Activated T-cell treated with anti-CD3 and anti-CD28 coated beads, Interleukin-2, amount 50 U/mL, for 72 hours (primary cell): ENCODE results near the gene PAX7. TPM values are rescaled to one million over a fixed set of nuclear protein-coding genes. Genes with fewer than 3 reads are reported as not detected.
"Not testable (repeated sequence)": the region's sequence is repeated elsewhere in the genome, so short reads cannot be mapped to it uniquely, and the experiment has no call there.

Experiments
- ATAC-seq, 2 donors: fragments of 150-1000 bp; cut with Tn5 transposase; replicated peaks in 1 of 2; 2 replicates each; pipeline ENCODE4 v1.10.0; 2021; ENCODE audit warnings: moderate library complexity in 2 of 2, mild to moderate bottlenecking in 1 of 2
- DNase-seq, 2 donors: peaks; one replicate each; pipeline ENCODE4 v3.0.0; 2021 to 2022; ENCODE audit warnings: mixed read lengths in 1 of 2
- H3K27ac Mint-ChIP-seq: one replicate; pipeline ENCODE4 v1.8.0; 2022; ENCODE audit warnings: mild to moderate bottlenecking, moderate library complexity, mixed read lengths
- H3K27me3 Mint-ChIP-seq: one replicate; pipeline ENCODE4 v1.8.0; 2022; ENCODE audit warnings: low read depth, mixed read lengths
- H3K36me3 Mint-ChIP-seq, 2 donors: one replicate each; pipeline ENCODE4 v1.8.0; 2022; ENCODE audit warnings: mixed read lengths in 2 of 2, mild to moderate bottlenecking in 1 of 2; ENCODE audit not compliant: insufficient read depth in 2 of 2
- H3K4me1 Mint-ChIP-seq: one replicate; pipeline ENCODE4 v1.8.0; 2022; ENCODE audit warnings: low read depth, mixed read lengths
- H3K4me3 Mint-ChIP-seq, 2 donors: one replicate each; pipeline ENCODE4 v1.8.0; 2022; ENCODE audit warnings: mild to moderate bottlenecking in 2 of 2, mixed read lengths in 2 of 2, moderate library complexity in 2 of 2
- H3K9me3 Mint-ChIP-seq, 2 donors: one replicate each; pipeline ENCODE4 v1.8.0; 2022; ENCODE audit warnings: mixed read lengths in 2 of 2
- total RNA-seq, 2 donors: library from RNA; stranded (reverse); gene quantifications; one replicate each; pipeline ENCODE4 v1.2.3, GENCODE V29; 2022

PAX7 gene
- not detected for total RNA-seq

- DNase-seq (no peak), ATAC-seq (no peak)
- Mint-ChIP-seq H3K36me3 (peaks cover 0 to 2% of the 10 kb centered on the region in 2 donors), H3K4me1 (peaks cover 31% of the 10 kb centered on the region), H3K9me3 (no peaks in the 10 kb centered on the region), H3K4me3 (peak within 1 kb of the TSS; percentile 23 to 59), H3K27me3 (peaks cover 95% of the 10 kb centered on the region), H3K27ac (peak within 1 kb of the TSS; percentile 69)
These were observed at the start of gene PAX7 for GRCh38 chr1:18630511-18631495. Gene PAX7, plus strand, starts transcription at chr1:18630846. Its CDS starts 758 bp downstream, at chr1:18631604.

GRCh38 chr1:18581420-18581880, 49.2 kb upstream of the PAX7 start:
- no peak overlapping the region for H3K4me3 Mint-ChIP-seq
- H3K9me3 Mint-ChIP-seq = peaks cover 0 to 2% of the 10 kb centered on the region in 2 donors
- peaks cover 26% of the 10 kb centered on the region for H3K27me3 Mint-ChIP-seq
- peak; percentile 53 to 54 for DNase-seq
- H3K4me1 Mint-ChIP-seq = no peaks in the 10 kb centered on the region
- peak in 1 of 2 donors; percentile 47 for ATAC-seq
- no peak overlapping the region for H3K27ac Mint-ChIP-seq
- H3K36me3 Mint-ChIP-seq = no peaks in the 10 kb centered on the region

- H3K27me3 Mint-ChIP-seq = peaks cover 33% of the 10 kb centered on the region
- no peak for DNase-seq
- H3K9me3 Mint-ChIP-seq = peaks cover 0 to 2% of the 10 kb centered on the region in 2 donors
- H3K36me3 Mint-ChIP-seq = no peaks in the 10 kb centered on the region
- no peak for ATAC-seq
- H3K4me3 Mint-ChIP-seq = no peak overlapping the region
- H3K27ac Mint-ChIP-seq = no peak overlapping the region
- no peaks in the 10 kb centered on the region for H3K4me1 Mint-ChIP-seq
These were observed 47.8 kb upstream of the PAX7 start for GRCh38 chr1:18582890-18583289.

- Mint-ChIP-seq H3K4me1 (no peaks in the 10 kb centered on the region), H3K27ac (no peak overlapping the region), H3K36me3 (no peaks in the 10 kb centered on the region), H3K4me3 (no peak overlapping the region), H3K9me3 (peaks cover 0 to 2% of the 10 kb centered on the region in 2 donors), H3K27me3 (peaks cover 34% of the 10 kb centered on the region)
- no peak for DNase-seq
- ATAC-seq = no peak
These were observed 47.2 kb upstream of the PAX7 start for GRCh38 chr1:18583326-18583941.

- not testable (repeated sequence) for H3K4me1 Mint-ChIP-seq, DNase-seq, H3K27ac Mint-ChIP-seq, H3K9me3 Mint-ChIP-seq, ATAC-seq, H3K4me3 Mint-ChIP-seq, H3K36me3 Mint-ChIP-seq
- peaks cover 28% of the 10 kb centered on the region for H3K27me3 Mint-ChIP-seq
These were observed 44.6 kb upstream of the PAX7 start for GRCh38 chr1:18586016-18586415.

- Mint-ChIP-seq H3K27me3 (peaks cover 35% of the 10 kb centered on the region), H3K4me3 (no peak overlapping the region), H3K27ac (no peak overlapping the region), H3K36me3 (no peaks in the 10 kb centered on the region), H3K4me1 (no peaks in the 10 kb centered on the region), H3K9me3 (no peaks in the 10 kb centered on the region)
- no peak for ATAC-seq
- DNase-seq = no peak
These were observed 42.6 kb upstream of the PAX7 start for GRCh38 chr1:18588093-18588492.

DNA sequence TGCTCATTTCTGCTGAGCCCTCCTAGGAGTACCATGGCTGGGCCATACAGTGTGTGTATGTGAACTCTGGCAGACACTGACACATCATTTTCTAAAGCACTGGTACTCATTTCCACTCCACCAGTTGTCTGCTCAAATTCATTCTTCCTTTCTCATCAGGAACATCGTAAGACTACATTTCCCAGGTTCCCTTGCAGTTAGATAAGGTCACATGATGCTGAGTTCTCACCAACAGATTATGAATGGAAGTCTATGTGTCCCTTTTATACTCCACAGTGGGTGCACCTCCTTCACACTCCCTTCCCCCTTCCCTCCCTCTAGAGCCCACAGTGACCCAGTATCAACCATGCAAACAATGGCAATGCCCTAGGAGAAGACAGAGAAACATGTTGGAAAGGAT, 38.3 kb upstream of the PAX7 start:
- no peaks in the 10 kb centered on the region for H3K4me1 Mint-ChIP-seq
- ATAC-seq (no peak), DNase-seq (no peak)
- H3K9me3 Mint-ChIP-seq = no peaks in the 10 kb centered on the region
- peaks cover 31% of the 10 kb centered on the region for H3K27me3 Mint-ChIP-seq
- no peak overlapping the region for H3K4me3 Mint-ChIP-seq
- H3K36me3 Mint-ChIP-seq = no peaks in the 10 kb centered on the region
- no peak overlapping the region for H3K27ac Mint-ChIP-seq

DNA sequence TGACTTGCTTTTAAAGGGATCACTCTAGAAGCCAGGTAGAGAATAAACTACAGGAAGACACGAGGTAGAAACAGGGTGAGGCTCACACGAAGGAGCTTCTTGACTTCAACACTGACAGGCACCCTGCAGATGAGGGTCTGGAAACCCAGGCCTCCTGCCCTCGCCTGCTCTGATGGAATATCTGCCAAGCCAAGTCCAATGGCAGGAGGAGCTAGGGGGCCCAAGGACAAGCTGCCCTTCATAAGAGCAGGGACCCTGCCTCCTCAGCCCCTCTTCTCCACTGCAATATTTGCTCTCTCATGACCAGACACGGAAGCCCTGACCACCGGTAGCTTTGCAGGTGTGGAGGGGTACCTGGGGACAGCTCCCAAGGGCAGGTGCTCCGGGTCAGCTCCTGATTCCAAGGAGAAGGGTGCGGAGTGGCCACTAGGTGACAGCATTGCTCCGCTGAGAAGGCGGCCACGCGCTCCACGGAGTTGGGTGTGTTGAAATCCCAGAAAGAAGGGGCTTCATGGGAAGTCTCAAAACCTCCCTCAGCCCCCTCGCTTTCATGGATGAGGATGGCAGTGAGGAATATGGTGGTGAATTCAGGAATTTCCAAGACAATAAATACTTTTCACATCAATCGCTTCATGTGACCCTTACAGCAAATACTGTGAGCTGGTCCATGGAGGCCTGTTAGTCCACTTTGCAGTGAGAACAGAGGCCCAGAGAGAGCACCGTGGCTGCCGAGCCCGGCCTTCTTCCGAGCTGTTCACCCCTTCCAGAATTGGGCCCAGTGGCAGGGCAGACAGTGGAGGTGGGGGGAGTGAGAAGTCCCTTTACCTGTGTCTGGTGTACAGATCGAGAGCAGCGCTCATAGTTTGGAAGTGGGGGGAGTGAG, 33.2 kb upstream of the PAX7 start:
- H3K4me3 Mint-ChIP-seq = no peak overlapping the region

GRCh38 chr1:18599086-18599485, 31.6 kb upstream of the PAX7 start:
- H3K9me3 Mint-ChIP-seq = no peaks in the 10 kb centered on the region
- no peak overlapping the region for H3K4me3 Mint-ChIP-seq
- H3K27me3 Mint-ChIP-seq = peaks cover 17% of the 10 kb centered on the region
- no peak for DNase-seq
- H3K4me1 Mint-ChIP-seq = no peaks in the 10 kb centered on the region
- no peak for ATAC-seq
- no peaks in the 10 kb centered on the region for H3K36me3 Mint-ChIP-seq
- no peak overlapping the region for H3K27ac Mint-ChIP-seq

More for the DNA sequence above, 33.2 kb upstream of the PAX7 start:
- ATAC-seq (peak in 1 of 2 donors; percentile 58), DNase-seq (peak; percentile 59 to 63)
- Mint-ChIP-seq H3K9me3 (no peaks in the 10 kb centered on the region), H3K27me3 (peaks cover 32% of the 10 kb centered on the region), H3K4me1 (no peaks in the 10 kb centered on the region), H3K36me3 (no peaks in the 10 kb centered on the region), H3K27ac (no peak overlapping the region)

DNA sequence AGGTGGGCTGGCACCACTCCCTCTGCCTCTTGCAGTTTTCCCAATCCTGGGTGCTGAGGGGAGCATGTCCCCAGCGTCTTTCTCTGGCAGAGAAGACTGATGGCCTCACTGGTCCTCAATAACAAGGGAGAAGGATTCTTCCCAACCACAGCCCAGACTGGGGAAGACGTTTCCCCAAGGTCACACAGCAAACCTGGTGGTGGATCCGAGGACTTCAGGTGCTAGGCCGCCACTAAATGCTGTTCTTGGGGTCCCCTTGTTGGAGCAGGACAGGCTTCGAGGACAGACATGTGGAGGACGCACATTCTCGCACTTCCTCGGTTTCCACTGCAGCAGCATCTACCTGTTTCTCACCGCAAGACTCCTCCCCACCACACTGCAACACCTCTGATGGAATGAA, 30.9 kb upstream of the PAX7 start:
- H3K4me1 Mint-ChIP-seq = no peaks in the 10 kb centered on the region
- ATAC-seq (no peak), DNase-seq (no peak)
- no peak overlapping the region for H3K4me3 Mint-ChIP-seq
- no peak overlapping the region for H3K27ac Mint-ChIP-seq
- H3K9me3 Mint-ChIP-seq = no peaks in the 10 kb centered on the region
- peaks cover 11% of the 10 kb centered on the region for H3K27me3 Mint-ChIP-seq
- no peaks in the 10 kb centered on the region for H3K36me3 Mint-ChIP-seq

DNA sequence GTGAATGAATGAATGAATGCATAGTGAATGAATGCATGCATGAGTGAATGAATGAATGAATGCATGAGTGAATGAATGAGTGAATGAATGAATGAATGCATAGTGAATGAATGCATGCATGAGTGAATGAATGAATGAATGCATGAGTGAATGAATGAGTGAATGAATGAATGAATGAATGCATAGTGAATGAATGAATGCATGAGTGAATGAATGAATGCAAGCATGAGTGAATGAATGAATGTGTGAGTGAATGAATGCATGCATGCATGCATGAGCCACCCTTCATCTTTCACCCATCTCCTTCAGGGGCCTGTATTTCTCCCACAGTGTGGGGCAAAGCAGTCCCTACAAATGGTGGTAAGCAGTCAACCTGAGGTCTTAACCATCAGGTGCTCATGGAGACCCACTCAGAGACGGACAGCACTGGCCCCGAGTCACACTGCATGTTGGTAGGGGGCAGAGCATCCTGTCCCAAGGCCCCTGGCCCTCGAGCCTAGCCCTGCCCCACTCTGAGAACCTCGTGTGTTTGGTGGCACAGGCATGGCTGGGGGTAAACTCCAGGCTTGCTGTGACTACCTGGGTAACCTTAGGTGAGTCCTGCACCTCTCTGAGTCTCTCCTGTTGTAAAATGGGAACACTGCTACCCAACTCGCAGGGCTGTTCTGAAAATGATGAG, 28.0 kb upstream of the PAX7 start:
- no peak for DNase-seq
- H3K4me1 Mint-ChIP-seq = no peaks in the 10 kb centered on the region
- H3K4me3 Mint-ChIP-seq = no peak overlapping the region
- H3K36me3 Mint-ChIP-seq = no peaks in the 10 kb centered on the region
- no peak overlapping the region for H3K27ac Mint-ChIP-seq
- ATAC-seq = no peak
- peaks cover 11% of the 10 kb centered on the region for H3K27me3 Mint-ChIP-seq
- no peaks in the 10 kb centered on the region for H3K9me3 Mint-ChIP-seq

GRCh38 chr1:18603212-18603852, 27.3 kb upstream of the PAX7 start:
- no peaks in the 10 kb centered on the region for H3K36me3 Mint-ChIP-seq
- H3K9me3 Mint-ChIP-seq = no peaks in the 10 kb centered on the region
- no peak for ATAC-seq
- no peak for DNase-seq
- H3K27me3 Mint-ChIP-seq = peaks cover 11% of the 10 kb centered on the region
- no peak overlapping the region for H3K4me3 Mint-ChIP-seq
- H3K27ac Mint-ChIP-seq = no peak overlapping the region
- H3K4me1 Mint-ChIP-seq = no peaks in the 10 kb centered on the region
